Measurements from ENCODE around the gene BBIP1.
"Not testable (repeated sequence)": the region's sequence is repeated elsewhere in the genome, so short reads cannot be mapped to it uniquely, and the experiment has no call there.

Gene BBIP1

GRCh38 chr10:110919971-110920881 is 1.2 kb upstream of the BBIP1 start:
- no peak for DNase-seq

GRCh38 chr10:110919349-110919931 is 460 bp upstream of the BBIP1 start, which contains the start of gene SHOC2:
SHOC2 (plus strand) TSS chr10:110919604; CDS start chr10:110964359, 44,755 bp downstream.
- peak; percentile 43 for DNase-seq

GRCh38 chr10:110918269-110918642 is 724 bp downstream of the BBIP1 start:
- DNase-seq, result peak; percentile 41

GRCh38 chr10:110916554-110917346 is 2.2 kb downstream of the BBIP1 start:
- no peak for DNase-seq

- not testable (repeated sequence) for DNase-seq
Observed at GRCh38 chr10:110915600-110915999, 3.4 kb downstream of the BBIP1 start.

- DNase-seq, result no peak
Observed at GRCh38 chr10:110915035-110915434, 3.9 kb downstream of the BBIP1 start.

GRCh38 chr10:110914431-110914830 is 4.5 kb downstream of the BBIP1 start:
- DNase-seq, result no peak

- DNase-seq, result no peak
Observed at GRCh38 chr10:110912374-110912773, 6.6 kb downstream of the BBIP1 start.

GRCh38 chr10:110910138-110910537 is 8.8 kb downstream of the BBIP1 start:
- no peak for DNase-seq

GRCh38 chr10:110903280-110904278 is 15.4 kb downstream of the BBIP1 start:
- DNase-seq, result no peak

GRCh38 chr10:110901954-110902819 is 16.8 kb downstream of the BBIP1 start:
- no peak for DNase-seq

- DNase-seq, result no peak
Observed at GRCh38 chr10:110900983-110901382, 18.0 kb downstream of the BBIP1 start.

- no peak for DNase-seq
Observed at GRCh38 chr10:110898391-110898790, 20.6 kb downstream of the BBIP1 start.

- DNase-seq, result no peak
Observed at GRCh38 chr10:110897184-110897583, 21.8 kb downstream of the BBIP1 start.

- DNase-seq, result peak; percentile 2
Observed at GRCh38 chr10:110893559-110894179, 25.3 kb downstream of the BBIP1 start.

- no peak for DNase-seq
Observed at GRCh38 chr10:110892602-110893288, 26.2 kb downstream of the BBIP1 start.

GRCh38 chr10:110887560-110887959 is 31.4 kb downstream of the BBIP1 start:
- no peak for DNase-seq

- DNase-seq, result no peak
Observed at GRCh38 chr10:110885932-110886674, 32.9 kb downstream of the BBIP1 start.

- DNase-seq, result no peak
Observed at GRCh38 chr10:110883924-110884323, 35.1 kb downstream of the BBIP1 start.

Data from NCI-H2029 (cell line).